ENCODE measurements around the gene RPH3AL. TPM values are rescaled to one million over a fixed set of nuclear protein-coding genes. Genes with fewer than 3 reads are reported as not detected.
"Not testable (repeated sequence)": the region's sequence is repeated elsewhere in the genome, so short reads cannot be mapped to it uniquely, and the experiment has no call there.

The RPH3AL gene
- total RNA-seq, 4 donors from 2014 or later: 8.6 to 21.0 (median 17.4) TPM

DNA sequence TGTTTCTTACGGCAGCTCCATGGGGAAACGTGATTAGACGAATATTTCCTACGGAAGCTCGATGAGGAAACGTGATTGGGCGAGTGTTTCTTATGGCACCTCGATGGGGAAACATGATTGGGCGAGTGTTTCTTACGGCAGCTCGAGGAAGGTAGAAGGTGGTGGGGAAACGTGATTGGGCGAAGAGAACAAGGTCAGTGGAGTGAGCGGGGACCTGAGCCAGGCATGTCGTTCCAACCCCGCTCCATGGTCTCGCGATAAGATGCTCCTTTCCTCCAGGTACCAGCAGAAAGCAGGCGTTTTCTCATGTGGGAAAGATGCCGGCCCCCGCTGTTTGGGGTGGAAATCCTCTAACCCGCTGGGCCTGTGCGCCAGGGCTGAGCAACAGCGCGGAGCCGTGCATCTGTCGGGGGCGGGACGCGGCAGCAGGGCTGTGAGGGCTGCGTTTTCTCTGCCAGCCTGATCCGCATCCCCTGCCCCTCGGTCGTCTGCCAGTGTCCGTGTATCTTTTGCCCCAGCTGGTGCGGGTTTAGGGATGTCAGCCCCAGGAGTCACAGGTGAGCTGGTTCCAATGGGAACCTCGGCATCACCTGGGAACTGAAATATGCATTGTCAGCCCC lies 145.6 kb downstream of the RPH3AL start:
- Histone ChIP-seq H3K36me3 (no peaks in the 10 kb centered on the region), H3K9me3 (peaks cover 0 to 5% (median 0%) of the 10 kb centered on the region in 3 donors), H3K4me3 (no peak overlapping the region), H3K27me3 (peaks cover 54% of the 10 kb centered on the region), H3K27ac (no peak overlapping the region), H3K4me1 (no peaks in the 10 kb centered on the region)
- no peak for ATAC-seq
- TF ChIP-seq, protein P1, sequence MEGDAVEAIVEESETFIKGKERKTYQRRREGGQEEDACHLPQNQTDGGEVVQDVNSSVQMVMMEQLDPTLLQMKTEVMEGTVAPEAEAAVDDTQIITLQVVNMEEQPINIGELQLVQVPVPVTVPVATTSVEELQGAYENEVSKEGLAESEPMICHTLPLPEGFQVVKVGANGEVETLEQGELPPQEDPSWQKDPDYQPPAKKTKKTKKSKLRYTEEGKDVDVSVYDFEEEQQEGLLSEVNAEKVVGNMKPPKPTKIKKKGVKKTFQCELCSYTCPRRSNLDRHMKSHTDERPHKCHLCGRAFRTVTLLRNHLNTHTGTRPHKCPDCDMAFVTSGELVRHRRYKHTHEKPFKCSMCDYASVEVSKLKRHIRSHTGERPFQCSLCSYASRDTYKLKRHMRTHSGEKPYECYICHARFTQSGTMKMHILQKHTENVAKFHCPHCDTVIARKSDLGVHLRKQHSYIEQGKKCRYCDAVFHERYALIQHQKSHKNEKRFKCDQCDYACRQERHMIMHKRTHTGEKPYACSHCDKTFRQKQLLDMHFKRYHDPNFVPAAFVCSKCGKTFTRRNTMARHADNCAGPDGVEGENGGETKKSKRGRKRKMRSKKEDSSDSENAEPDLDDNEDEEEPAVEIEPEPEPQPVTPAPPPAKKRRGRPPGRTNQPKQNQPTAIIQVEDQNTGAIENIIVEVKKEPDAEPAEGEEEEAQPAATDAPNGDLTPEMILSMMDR (IDR thresholded peaks at IDR 0.05): no peak
- TF ChIP-seq POLR2AphosphoS5 (IDR thresholded peaks at IDR 0.05) (no peak), POLR2A (IDR thresholded peaks at IDR 0.05) (no peak), EP300 (IDR thresholded peaks at IDR 0.05) (no peak)
- 89% methylated on average over 15 of the region's 37 CpGs; no CpG with 5 or more reads in 1 of the 2 donors for WGBS, 2 donors (ENCODE audit: low coverage in 1 of 2)

DNA sequence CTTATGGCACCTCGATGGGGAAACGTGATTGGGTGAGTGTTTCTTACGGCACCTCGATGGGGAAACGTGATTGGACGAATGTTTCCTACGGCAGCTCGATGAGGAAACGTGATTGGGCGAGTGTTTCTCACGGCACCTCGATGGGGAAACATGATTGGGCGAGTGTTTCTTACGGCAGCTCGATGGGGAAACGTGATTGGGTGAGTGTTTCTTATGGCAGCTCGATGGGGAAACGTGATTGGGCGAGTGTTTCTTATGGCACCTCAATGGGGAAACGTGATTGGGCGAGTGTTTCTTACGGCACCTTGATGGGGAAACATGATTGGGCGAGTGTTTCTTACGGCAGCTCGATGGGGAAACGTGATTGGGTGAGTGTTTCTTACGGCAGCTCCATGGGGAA lies 146.1 kb downstream of the RPH3AL start:
- not testable (repeated sequence) for H3K36me3 ChIP-seq, H3K4me1 ChIP-seq, H3K9me3 ChIP-seq, H3K27ac ChIP-seq, ATAC-seq, H3K4me3 ChIP-seq
- H3K27me3 ChIP-seq: peaks cover 59% of the 10 kb centered on the region
- WGBS, 2 donors (ENCODE audit: low coverage in 1 of 2): 89 to 92% methylated on average over 9 to 27 of the region's 27 CpGs

DNA sequence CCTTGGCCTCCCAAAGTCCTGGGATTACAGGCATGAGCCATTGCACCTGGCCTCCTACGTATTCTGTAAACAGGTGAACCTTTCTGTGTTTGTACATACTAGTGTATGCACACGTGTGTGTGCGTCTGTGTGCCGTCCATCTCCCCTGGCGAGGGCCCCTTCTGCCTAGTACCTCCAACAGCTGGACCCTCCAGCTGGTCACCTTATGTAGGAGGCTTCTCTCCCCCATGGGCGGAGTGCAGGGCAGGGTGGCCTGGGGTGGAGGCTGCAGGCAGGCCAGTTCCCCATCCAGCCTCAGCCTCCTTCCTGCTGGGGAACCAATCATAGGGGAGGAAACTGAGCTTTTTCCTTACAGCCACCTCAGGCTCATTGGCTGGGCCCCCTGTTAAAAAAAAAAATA lies 146.8 kb downstream of the RPH3AL start:
- Histone ChIP-seq H3K27me3 (peaks cover 62% of the 10 kb centered on the region), H3K36me3 (no peaks in the 10 kb centered on the region), H3K4me1 (peaks cover 0 to 2% (median 0%) of the 10 kb centered on the region in 3 donors), H3K4me3 (no peak overlapping the region), H3K27ac (no peak overlapping the region), H3K9me3 (peaks cover 0 to 5% (median 0%) of the 10 kb centered on the region in 3 donors)
- ATAC-seq: no peak
- TF ChIP-seq POLR2AphosphoS5 (IDR thresholded peaks at IDR 0.05) (no peak), POLR2A (IDR thresholded peaks at IDR 0.05) (no peak), EP300 (IDR thresholded peaks at IDR 0.05) (no peak)
- TF ChIP-seq, protein P1 (IDR thresholded peaks at IDR 0.05): no peak
- no CpG with 5 or more reads among the region's 6 CpGs for WGBS, 2 donors (ENCODE audit: low coverage in 1 of 2)

DNA sequence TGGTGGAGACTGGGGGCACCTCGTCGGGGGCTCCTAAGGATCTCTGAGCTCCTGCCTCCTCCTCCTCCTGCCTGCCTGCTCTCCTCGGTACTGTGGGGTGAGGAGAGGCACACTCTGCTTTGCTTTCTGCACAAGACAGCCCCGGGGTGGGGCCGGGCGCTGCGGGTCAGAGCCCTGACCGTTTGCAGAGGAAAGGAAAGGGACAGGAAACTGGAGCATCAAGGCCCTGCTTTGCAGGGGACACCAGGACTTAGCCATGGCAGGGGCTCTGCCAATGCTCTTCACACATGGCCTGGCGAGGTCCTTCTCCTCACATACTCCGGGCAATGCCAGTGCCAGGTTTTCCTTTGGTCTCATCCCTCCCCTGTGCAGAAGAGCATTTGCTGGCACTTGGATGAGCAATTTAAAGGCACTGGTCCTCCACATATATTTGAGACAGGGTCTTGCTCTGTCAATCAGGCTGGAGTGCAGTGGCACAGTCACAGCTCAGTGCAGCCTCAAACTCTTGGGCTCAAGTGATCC lies 147.4 kb downstream of the RPH3AL start:
- Histone ChIP-seq H3K9me3 (peaks cover 0 to 5% (median 0%) of the 10 kb centered on the region in 3 donors), H3K4me1 (peaks cover 0 to 8% (median 0%) of the 10 kb centered on the region in 3 donors), H3K27me3 (peaks cover 63% of the 10 kb centered on the region), H3K27ac (no peak overlapping the region), H3K36me3 (no peaks in the 10 kb centered on the region), H3K4me3 (no peak overlapping the region)
- no peak for TF ChIP-seq EP300 (IDR thresholded peaks at IDR 0.05)
- TF ChIP-seq POLR2AphosphoS5 (IDR thresholded peaks at IDR 0.05): no peak
- TF ChIP-seq, protein P1 (IDR thresholded peaks at IDR 0.05): no peak
- TF ChIP-seq POLR2A (IDR thresholded peaks at IDR 0.05): no peak
- no peak for ATAC-seq
- 20 to 57% methylated on average over 1 to 2 of the region's 10 CpGs for WGBS, 2 donors (ENCODE audit: low coverage in 1 of 2)

DNA sequence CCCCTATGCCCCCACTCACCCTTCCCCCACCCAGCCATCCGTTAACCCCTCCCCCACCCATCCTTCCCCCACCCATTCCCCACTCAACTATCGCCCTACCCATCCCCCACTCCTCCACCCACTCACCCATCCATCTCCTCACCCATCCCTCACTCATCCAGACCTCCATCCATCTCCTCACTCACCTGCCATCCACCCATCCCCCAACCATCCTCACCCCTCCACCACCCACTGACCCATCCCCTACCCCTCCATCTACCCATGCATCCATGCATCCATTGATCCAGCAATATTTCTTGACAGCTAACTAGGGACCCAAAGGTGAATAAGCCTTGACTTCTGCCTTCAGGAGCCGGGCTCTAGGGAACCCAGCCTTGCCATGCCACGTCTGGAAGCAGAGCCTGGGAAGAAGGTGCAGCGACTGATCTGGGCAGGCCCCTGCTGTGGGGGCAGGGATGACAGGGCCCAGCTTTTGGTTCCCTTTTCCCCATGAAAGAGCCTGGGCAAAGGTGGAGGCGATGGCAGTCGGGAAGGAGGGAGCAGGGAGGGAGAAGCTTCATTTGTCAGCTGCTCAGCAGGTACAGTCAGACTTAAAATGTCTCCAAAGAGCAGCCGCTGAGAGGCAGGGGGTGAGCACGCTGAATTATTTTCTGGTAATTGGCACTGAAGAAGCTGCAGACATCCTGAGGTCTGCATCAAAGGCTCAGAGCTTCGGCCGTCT lies 148.0 kb downstream of the RPH3AL start:
- Histone ChIP-seq H3K9me3 (peaks cover 0 to 5% (median 0%) of the 10 kb centered on the region in 3 donors), H3K27me3 (peaks cover 66% of the 10 kb centered on the region), H3K36me3 (no peaks in the 10 kb centered on the region), H3K27ac (no peak overlapping the region), H3K4me3 (no peak overlapping the region), H3K4me1 (peaks cover 0 to 14% (median 0%) of the 10 kb centered on the region in 3 donors)
- no peak for ATAC-seq
- TF ChIP-seq, protein P1 (IDR thresholded peaks at IDR 0.05): no peak
- TF ChIP-seq EP300 (IDR thresholded peaks at IDR 0.05) (no peak), POLR2AphosphoS5 (IDR thresholded peaks at IDR 0.05) (no peak), POLR2A (IDR thresholded peaks at IDR 0.05) (no peak)
- 43% methylated on average over 3 of the region's 11 CpGs; no CpG with 5 or more reads in 1 of the 2 donors for WGBS, 2 donors (ENCODE audit: low coverage in 1 of 2)

All from gastroesophageal sphincter (tissue), 4 donors.